GM12878 (cell line): ENCODE measurements around the gene ROR2.

Source experiments
- BHLHE40 ChIP-seq, 2 experiments: fragments of 450-650 bp in 1 of 2; IDR thresholded peaks; 2 replicates each; pipeline ENCODE4 v1.6.1; 2011 to 2017; ENCODE audit warnings: low read depth in 2 of 2, borderline replicate concordance in 1 of 2, improper control_type of control experiment in 1 of 2, low read length in 1 of 2, mild to moderate bottlenecking in 1 of 2
- CBX3 ChIP-seq: fragments of 200-600 bp; sonication (generic); IDR thresholded peaks from 2 replicates; pipeline ENCODE4 v1.6.1; 2016; ENCODE audit warnings: low read depth, borderline replicate concordance
- ESRRA ChIP-seq: IDR thresholded peaks from 2 replicates; pipeline ENCODE4 v1.6.1; 2012; ENCODE audit warnings: mild to moderate bottlenecking, low read length, improper control_type of control experiment
- EZH2 ChIP-seq: IDR thresholded peaks from 2 replicates; pipeline ENCODE4 v1.6.1; 2012; ENCODE audit warnings: low read depth, mild to moderate bottlenecking, control low read depth, inconsistent platforms, low read length, borderline replicate concordance; ENCODE audit not compliant: control insufficient read depth
- POLR2A ChIP-seq: IDR thresholded peaks from 2 replicates; pipeline ENCODE4 v1.6.1; 2011; ENCODE audit warnings: low read depth, mild to moderate bottlenecking, low read length
- RELA ChIP-seq: fragments of 450-650 bp; IDR thresholded peaks from 2 replicates; pipeline ENCODE4 v1.8.0; 2014; ENCODE audit warnings: borderline replicate concordance; ENCODE audit not compliant: partially characterized antibody
- SMC3 ChIP-seq: IDR thresholded peaks from 2 replicates; pipeline ENCODE4 v1.6.1; 2011; ENCODE audit warnings: low read length, improper control_type of control experiment, borderline replicate concordance
- TAF1 ChIP-seq: IDR thresholded peaks from 2 replicates; pipeline ENCODE4 v1.6.1; 2011; ENCODE audit warnings: mild to moderate bottlenecking, low read depth, low read length, borderline replicate concordance
- ZNF207 ChIP-seq: fragments of 450-650 bp; IDR thresholded peaks from 2 replicates; pipeline ENCODE4 v1.6.1; 2014; ENCODE audit warnings: antibody characterized with exemption, mild to moderate bottlenecking, borderline replicate concordance
- ZNF24 ChIP-seq: fragments of 450-650 bp; IDR thresholded peaks from 2 replicates; pipeline ENCODE4 v1.6.1; 2017; ENCODE audit warnings: antibody characterized with exemption, mild to moderate bottlenecking
- ZNF274 ChIP-seq: IDR thresholded peaks from one replicate; pipeline ENCODE4 v1.8.0; 2011; ENCODE audit not compliant: insufficient read length, insufficient read depth
- ZNF384 ChIP-seq: IDR thresholded peaks from 2 replicates; pipeline ENCODE4 v1.6.1; 2012; ENCODE audit warnings: low read depth, mild to moderate bottlenecking, low read length, improper control_type of control experiment, borderline replicate concordance
- TF ChIP-seq, protein P1 (sequence below): IDR thresholded peaks from 2 replicates; pipeline ENCODE4 v1.6.1; 2011; ENCODE audit warnings: low read depth, low read length, improper control_type of control experiment, borderline replicate concordance
- TF ChIP-seq, protein P2 (sequence below), 3 experiments: IDR thresholded peaks in 2 of 3; conservative IDR thresholded peaks in 1 of 3; 2 replicates each; pipeline ENCODE4 v1.5.1; 2011; ENCODE audit warnings: low read depth in 3 of 3, low read length in 3 of 3, mild to moderate bottlenecking in 3 of 3, control low read depth in 2 of 3, moderate library complexity in 2 of 3, inconsistent platforms in 1 of 3, mixed read lengths in 1 of 3; ENCODE audit not compliant: control insufficient read depth in 2 of 3, insufficient read depth in 1 of 3; ENCODE audit errors: extremely low read depth in 1 of 3

DNA sequence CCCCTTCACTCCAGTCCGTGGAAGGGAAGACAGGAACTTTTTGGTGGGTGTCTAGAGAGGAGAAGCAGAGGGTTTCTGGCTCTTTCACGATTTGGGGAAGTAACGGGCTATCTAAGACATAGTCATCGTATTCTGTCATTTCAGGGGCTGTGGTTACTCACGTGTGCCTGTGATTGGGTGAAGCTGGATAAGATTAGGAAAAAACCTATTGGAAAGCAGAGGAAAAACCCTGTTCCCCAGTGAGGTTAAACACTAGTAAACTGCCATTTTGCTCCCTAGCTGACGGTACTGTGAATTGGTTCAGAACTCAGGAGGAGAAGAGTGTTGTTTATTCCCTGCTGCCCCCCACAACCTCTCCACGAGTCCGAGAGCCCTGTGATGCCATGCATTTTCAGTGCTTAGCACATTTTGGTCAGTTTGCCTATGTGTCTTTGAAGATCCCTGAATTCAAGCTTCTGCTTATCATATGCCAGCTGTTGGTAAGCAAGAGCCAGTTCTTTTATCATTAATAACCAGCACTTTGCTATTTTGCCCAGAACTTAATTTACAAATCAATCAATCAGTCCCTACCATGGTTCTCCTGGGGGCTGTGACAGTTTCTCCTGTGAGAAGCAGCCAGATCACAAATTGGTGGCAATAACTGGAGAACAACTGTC, 45.1 kb upstream of the ROR2 start:
- TF ChIP-seq POLR2A (no peak), ZNF207 (no peak), RELA (no peak), ZNF24 (no peak), EZH2 (no peak), CBX3 (no peak), ESRRA (no peak), TAF1 (no peak), ZNF384 (no peak), SMC3 (no peak), BHLHE40 (IDR thresholded peaks at IDR 0.05; ENCODE audit: borderline replicate concordance in 1 of 2, low read depth in 2 of 2, low read length in 1 of 2) (no peak), ZNF274 (no peak)
- TF ChIP-seq, protein P1, sequence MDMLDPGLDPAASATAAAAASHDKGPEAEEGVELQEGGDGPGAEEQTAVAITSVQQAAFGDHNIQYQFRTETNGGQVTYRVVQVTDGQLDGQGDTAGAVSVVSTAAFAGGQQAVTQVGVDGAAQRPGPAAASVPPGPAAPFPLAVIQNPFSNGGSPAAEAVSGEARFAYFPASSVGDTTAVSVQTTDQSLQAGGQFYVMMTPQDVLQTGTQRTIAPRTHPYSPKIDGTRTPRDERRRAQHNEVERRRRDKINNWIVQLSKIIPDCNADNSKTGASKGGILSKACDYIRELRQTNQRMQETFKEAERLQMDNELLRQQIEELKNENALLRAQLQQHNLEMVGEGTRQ, result no peak
- TF ChIP-seq, protein P2, sequence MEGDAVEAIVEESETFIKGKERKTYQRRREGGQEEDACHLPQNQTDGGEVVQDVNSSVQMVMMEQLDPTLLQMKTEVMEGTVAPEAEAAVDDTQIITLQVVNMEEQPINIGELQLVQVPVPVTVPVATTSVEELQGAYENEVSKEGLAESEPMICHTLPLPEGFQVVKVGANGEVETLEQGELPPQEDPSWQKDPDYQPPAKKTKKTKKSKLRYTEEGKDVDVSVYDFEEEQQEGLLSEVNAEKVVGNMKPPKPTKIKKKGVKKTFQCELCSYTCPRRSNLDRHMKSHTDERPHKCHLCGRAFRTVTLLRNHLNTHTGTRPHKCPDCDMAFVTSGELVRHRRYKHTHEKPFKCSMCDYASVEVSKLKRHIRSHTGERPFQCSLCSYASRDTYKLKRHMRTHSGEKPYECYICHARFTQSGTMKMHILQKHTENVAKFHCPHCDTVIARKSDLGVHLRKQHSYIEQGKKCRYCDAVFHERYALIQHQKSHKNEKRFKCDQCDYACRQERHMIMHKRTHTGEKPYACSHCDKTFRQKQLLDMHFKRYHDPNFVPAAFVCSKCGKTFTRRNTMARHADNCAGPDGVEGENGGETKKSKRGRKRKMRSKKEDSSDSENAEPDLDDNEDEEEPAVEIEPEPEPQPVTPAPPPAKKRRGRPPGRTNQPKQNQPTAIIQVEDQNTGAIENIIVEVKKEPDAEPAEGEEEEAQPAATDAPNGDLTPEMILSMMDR (IDR thresholded peaks at IDR 0.05 in 2 of 3, conservative IDR thresholded peaks at IDR 0.05 in 1 of 3; ENCODE audit: control insufficient read depth in 2 of 3, extremely low read depth in 1 of 3, insufficient read depth in 1 of 3, low read depth in 3 of 3, low read length in 3 of 3), result no peak
